IPS DF 4.7 (cell line): Measurements from ENCODE around the gene LRRC4C.

Source experiments
- DNase-seq: peaks from one replicate; pipeline ENCODE4 v3.0.0-alpha.2; 2013; ENCODE audit warnings: low spot score; ENCODE audit errors: extremely low read depth

Gene LRRC4C

GRCh38 chr11:40514124-40514523, 945.3 kb downstream of the LRRC4C start:
- no peak for DNase-seq

GRCh38 chr11:40513281-40513680, 946.2 kb downstream of the LRRC4C start:
- DNase-seq, result no peak

- DNase-seq, result no peak
These were observed 951.1 kb downstream of the LRRC4C start for GRCh38 chr11:40508303-40508702.

GRCh38 chr11:40506226-40506625, 953.2 kb downstream of the LRRC4C start:
- DNase-seq, result no peak

- DNase-seq, result no peak
These were observed 968.1 kb downstream of the LRRC4C start for GRCh38 chr11:40491341-40491740.

- no peak for DNase-seq
These were observed 991.7 kb downstream of the LRRC4C start for GRCh38 chr11:40467771-40468170.

GRCh38 chr11:40445391-40445790, 1014.1 kb downstream of the LRRC4C start:
- no peak for DNase-seq

- DNase-seq, result no peak
These were observed 1015.3 kb downstream of the LRRC4C start for GRCh38 chr11:40444151-40444550.

- no peak for DNase-seq
These were observed 1024.1 kb downstream of the LRRC4C start for GRCh38 chr11:40435344-40435743.

- DNase-seq, result no peak
These were observed 1024.5 kb downstream of the LRRC4C start for GRCh38 chr11:40434926-40435325.

GRCh38 chr11:40432358-40432757, 1027.1 kb downstream of the LRRC4C start:
- DNase-seq, result no peak

- no peak for DNase-seq
These were observed 1034.3 kb downstream of the LRRC4C start for GRCh38 chr11:40425168-40425567.

GRCh38 chr11:40421208-40421981, 1038.1 kb downstream of the LRRC4C start:
- DNase-seq, result no peak

- no peak for DNase-seq
These were observed 1041.8 kb downstream of the LRRC4C start for GRCh38 chr11:40417627-40418026.

GRCh38 chr11:40407355-40407754, 1052.1 kb downstream of the LRRC4C start:
- no peak for DNase-seq

- DNase-seq, result no peak
These were observed 1053.8 kb downstream of the LRRC4C start for GRCh38 chr11:40405614-40406013.

- no peak for DNase-seq
These were observed 1056.1 kb downstream of the LRRC4C start for GRCh38 chr11:40403321-40403720.

GRCh38 chr11:40401132-40401853, 1058.2 kb downstream of the LRRC4C start:
- DNase-seq, result no peak

- no peak for DNase-seq
These were observed 1062.3 kb downstream of the LRRC4C start for GRCh38 chr11:40397141-40397540.

- DNase-seq, result no peak
These were observed 1065.9 kb downstream of the LRRC4C start for GRCh38 chr11:40393511-40393910.

GRCh38 chr11:40391679-40392078, 1067.8 kb downstream of the LRRC4C start:
- DNase-seq, result no peak

GRCh38 chr11:40388097-40388818, 1071.2 kb downstream of the LRRC4C start:
- DNase-seq, result no peak
